ENCODE results near the gene THUMPD3. TPM values are rescaled to one million over a fixed set of nuclear protein-coding genes. Genes with fewer than 3 reads are reported as not detected.
A peak's percentile ranks its signal among the peaks of the same experiment; 100 is the strongest.

THUMPD3 gene
- total RNA-seq, 4 donors from 2014 or later: 19.8 to 37.6 (median 27.0) TPM

- DNase-seq (ENCODE audit: low spot score in 2 of 2): peak; percentile 68 to 90
- no peak overlapping the region for H3K4me3 ChIP-seq (ENCODE audit: low read depth, poor library complexity, severe bottlenecking)
- TF ChIP-seq CTCF (IDR thresholded peaks at IDR 0.05) (no peak), POLR2A (IDR thresholded peaks at IDR 0.05) (no peak)
- WGBS, 2 donors: 0% methylated on average over 3 of the region's 3 CpGs
- intact Hi-C loops (cut with DNase I; ENCODE audit: low total_unique reads): no loop called here
Observed at GRCh38 chr3:9399746-9400145, 36.9 kb downstream of the THUMPD3 start.

GRCh38 chr3:9400616-9401015, 37.8 kb downstream of the THUMPD3 start:
- WGBS, 2 donors: 25 to 29% methylated on average over 3 of the region's 3 CpGs
- TF ChIP-seq CTCF (IDR thresholded peaks at IDR 0.05): no peak
- TF ChIP-seq POLR2A (IDR thresholded peaks at IDR 0.05): no peak
- H3K4me3 ChIP-seq (ENCODE audit: low read depth, poor library complexity, severe bottlenecking): no peak overlapping the region
- intact Hi-C loops (cut with DNase I; ENCODE audit: low total_unique reads): no loop called here
- no peak for DNase-seq (ENCODE audit: low spot score in 2 of 2)

- no peak overlapping the region for H3K4me3 ChIP-seq (ENCODE audit: low read depth, poor library complexity, severe bottlenecking)
- WGBS, 2 donors: 49 to 50% methylated on average over 4 of the region's 4 CpGs
- TF ChIP-seq POLR2A (IDR thresholded peaks at IDR 0.05) (no peak), CTCF (IDR thresholded peaks at IDR 0.05) (no peak)
- DNase-seq (ENCODE audit: low spot score in 2 of 2): no peak
- intact Hi-C loops (cut with DNase I; ENCODE audit: low total_unique reads): no loop called here
Observed at GRCh38 chr3:9401986-9402385, 39.1 kb downstream of the THUMPD3 start.

- no peak for DNase-seq (ENCODE audit: low spot score in 2 of 2)
- intact Hi-C loops (cut with DNase I; ENCODE audit: low total_unique reads): no loop called here
- TF ChIP-seq CTCF (IDR thresholded peaks at IDR 0.05): no peak
- no peak for TF ChIP-seq POLR2A (IDR thresholded peaks at IDR 0.05)
- H3K4me3 ChIP-seq (ENCODE audit: low read depth, poor library complexity, severe bottlenecking): no peak overlapping the region
- WGBS, 2 donors: 30% methylated on average over 3 of the region's 3 CpGs
Observed at GRCh38 chr3:9402410-9403228, 39.8 kb downstream of the THUMPD3 start.

GRCh38 chr3:9403463-9403862, 40.6 kb downstream of the THUMPD3 start:
- no peak overlapping the region for H3K4me3 ChIP-seq (ENCODE audit: low read depth, poor library complexity, severe bottlenecking)
- 44 to 45% methylated on average over 2 of the region's 2 CpGs for WGBS, 2 donors
- intact Hi-C loops (cut with DNase I; ENCODE audit: low total_unique reads): no loop called here
- no peak for TF ChIP-seq CTCF (IDR thresholded peaks at IDR 0.05)
- no peak for TF ChIP-seq POLR2A (IDR thresholded peaks at IDR 0.05)
- no peak for DNase-seq (ENCODE audit: low spot score in 2 of 2)

- 12 to 13% methylated on average over 1 of the region's 1 CpG for WGBS, 2 donors
- no peak overlapping the region for H3K4me3 ChIP-seq (ENCODE audit: low read depth, poor library complexity, severe bottlenecking)
- intact Hi-C loops (cut with DNase I; ENCODE audit: low total_unique reads): no loop called here
- no peak for TF ChIP-seq POLR2A (IDR thresholded peaks at IDR 0.05)
- no peak for TF ChIP-seq CTCF (IDR thresholded peaks at IDR 0.05)
- DNase-seq (ENCODE audit: low spot score in 2 of 2): no peak
Observed at GRCh38 chr3:9404680-9405079, 41.8 kb downstream of the THUMPD3 start.

Measured in lower leg skin (tissue), 4 donors.